IMR-90 (cell line): ENCODE measurements around the gene TTC28. TPM values are rescaled to one million over a fixed set of nuclear protein-coding genes. Genes with fewer than 3 reads are reported as not detected.
A peak's percentile ranks its signal among the peaks of the same experiment; 100 is the strongest.

Source experiments
- ATAC-seq: fragments of 200-7000 bp; cut with Tn5 transposase; 2 replicates; pipeline ENCODE4 v1.9.1; 2020; ENCODE audit warnings: low read depth, mild to moderate bottlenecking, moderate library complexity
- BruUV-seq: library from RNA; stranded (reverse); fragments of 400-500 nt; replicated peaks from 2 replicates; lab custom pipeline; 2021; lab: Mats Ljungman, UMichigan
- CTCF ChIA-PET: fragments of 300-600 bp; formaldehyde crosslinking; extraction: SDS; loops from one replicate; lab custom pipeline; 2021; ENCODE audit warnings: antibody characterized with exemption; lab: Yijun Ruan, JAX
- POLR2A ChIA-PET: fragments of 300-600 bp; sonication (Branson Sonifier 250); formaldehyde crosslinking; loops from one replicate; lab custom pipeline; 2022; ENCODE audit warnings: antibody characterized with exemption; ENCODE audit not compliant: unreplicated experiment; lab: Charles Lee
- DNase-seq: peaks from one replicate; pipeline ENCODE4 v3.0.0; 2013
- H2AFZ ChIP-seq: replicated peaks from 2 replicates; pipeline ENCODE3; 2013; ENCODE audit warnings: low read length, mild to moderate bottlenecking; ENCODE audit not compliant: poor library complexity
- H2AK5ac ChIP-seq: 2 replicates; pipeline ENCODE4 v1.6.1; 2013; ENCODE audit warnings: low read depth, low read length, inconsistent platforms
- H2AK9ac ChIP-seq: replicated peaks from 2 replicates; pipeline ENCODE3; 2013; ENCODE audit warnings: mild to moderate bottlenecking, low read depth, low read length, moderate library complexity; ENCODE audit not compliant: poor library complexity
- H2BK120ac ChIP-seq: 2 replicates; pipeline ENCODE4 v1.6.1; 2013; ENCODE audit warnings: low read depth, low read length, inconsistent platforms
- H2BK15ac ChIP-seq: 3 replicates; pipeline ENCODE4 v1.6.1; 2013; ENCODE audit warnings: low read depth, low read length, inconsistent platforms
- H2BK20ac ChIP-seq: 2 replicates; pipeline ENCODE4 v1.6.1; 2013; ENCODE audit warnings: low read depth, mild to moderate bottlenecking, inconsistent platforms, low read length, moderate library complexity
- H2BK5ac ChIP-seq: 2 replicates; pipeline ENCODE4 v1.6.1; 2013; ENCODE audit warnings: mild to moderate bottlenecking, low read depth, low read length, inconsistent platforms; ENCODE audit not compliant: poor library complexity, severe bottlenecking
- H3K14ac ChIP-seq: replicated peaks from 2 replicates; pipeline ENCODE4 v1.6.1; 2013; ENCODE audit warnings: low read depth, low read length, inconsistent platforms
- H3K18ac ChIP-seq: 2 replicates; pipeline ENCODE4 v1.6.1; 2013; ENCODE audit warnings: low read depth, low read length, control low read depth
- H3K23ac ChIP-seq: 2 replicates; pipeline ENCODE4 v1.6.1; 2013; ENCODE audit warnings: low read depth, low read length, inconsistent platforms
- H3K27ac ChIP-seq: 2 replicates; pipeline ENCODE4 v1.5.1; 2013; ENCODE audit warnings: mild to moderate bottlenecking, control low read depth, low read length; ENCODE audit not compliant: insufficient read depth
- H3K27me3 ChIP-seq: 2 replicates; pipeline ENCODE4 v1.6.1; 2013; ENCODE audit warnings: low read length; ENCODE audit not compliant: control insufficient read depth, insufficient read depth
- H3K36me3 ChIP-seq: 2 replicates; pipeline ENCODE4 v1.6.1; 2013; ENCODE audit warnings: low read length, mixed read lengths; ENCODE audit not compliant: control insufficient read depth, insufficient read depth
- H3K4ac ChIP-seq: 2 replicates; pipeline ENCODE4 v1.6.1; 2013; ENCODE audit warnings: low read depth, low read length, inconsistent platforms
- H3K4me1 ChIP-seq: 2 replicates; pipeline ENCODE4 v1.6.1; 2013; ENCODE audit warnings: low read length, mixed read lengths; ENCODE audit not compliant: control insufficient read depth, insufficient read depth
- H3K4me2 ChIP-seq: 2 replicates; pipeline ENCODE4 v1.6.1; 2013; ENCODE audit warnings: low read depth, mild to moderate bottlenecking, control low read depth, low read length, moderate library complexity
- H3K4me3 ChIP-seq: 2 replicates; pipeline ENCODE4 v1.5.1; 2013; ENCODE audit warnings: low read depth, mild to moderate bottlenecking, control low read depth, low read length, moderate library complexity; ENCODE audit not compliant: insufficient read depth
- H3K56ac ChIP-seq: 2 replicates; pipeline ENCODE4 v1.6.1; 2013; ENCODE audit warnings: low read length, inconsistent platforms; ENCODE audit not compliant: insufficient read depth; ENCODE audit errors: extremely low read depth
- H3K79me1 ChIP-seq, 2 experiments: 2 replicates each; pipeline ENCODE4 v1.6.1; 2013; ENCODE audit warnings: low read length in 2 of 2, inconsistent platforms in 1 of 2, low read depth in 1 of 2
- H3K9ac ChIP-seq: 2 replicates; pipeline ENCODE4 v1.6.1; 2013; ENCODE audit warnings: low read depth, low read length, control low read depth
- H3K9me1 ChIP-seq: 2 replicates; pipeline ENCODE4 v1.6.1; 2013; ENCODE audit warnings: low read length, inconsistent platforms; ENCODE audit not compliant: insufficient read depth
- H3K9me3 ChIP-seq: 2 replicates; pipeline ENCODE4 v1.6.1; 2013; ENCODE audit warnings: low read length; ENCODE audit not compliant: control insufficient read depth, insufficient read depth
- H4K20me1 ChIP-seq: 2 replicates; pipeline ENCODE4 v1.6.1; 2013; ENCODE audit warnings: low read length, inconsistent platforms; ENCODE audit not compliant: insufficient read depth
- H4K5ac ChIP-seq: 2 replicates; pipeline ENCODE4 v1.6.1; 2013; ENCODE audit warnings: mild to moderate bottlenecking, low read depth, low read length, control low read depth
- H4K8ac ChIP-seq, 2 experiments: 2 replicates each; pipeline ENCODE4 v1.6.1; 2013; ENCODE audit warnings: low read depth in 2 of 2, low read length in 2 of 2, control low read depth in 1 of 2, inconsistent platforms in 1 of 2
- H4K91ac ChIP-seq: 2 replicates; pipeline ENCODE4 v1.6.1; 2013; ENCODE audit warnings: low read depth, low read length, inconsistent platforms; ENCODE audit not compliant: insufficient read depth
- CEBPB ChIP-seq: IDR thresholded peaks from 2 replicates; pipeline ENCODE4 v1.6.1; 2012; ENCODE audit warnings: low read depth, low read length, improper control_type of control experiment
- CHD1 ChIP-seq: IDR thresholded peaks from 2 replicates; pipeline ENCODE4 v1.6.1; 2012; ENCODE audit warnings: low read depth, low read length, improper control_type of control experiment
- CTCF ChIP-seq: conservative IDR thresholded peaks from 2 replicates; pipeline ENCODE4 v1.5.1; 2012; ENCODE audit warnings: mild to moderate bottlenecking, low read depth, low read length, improper control_type of control experiment
- FOS ChIP-seq: fragments of 150-350 bp; IDR thresholded peaks from 2 replicates; pipeline ENCODE4 v1.6.1; 2016; ENCODE audit warnings: low read depth, low read length
- MAFK ChIP-seq: IDR thresholded peaks from 2 replicates; pipeline ENCODE4 v1.6.1; 2012; ENCODE audit warnings: low read depth, low read length, improper control_type of control experiment
- NFE2L2 ChIP-seq: fragments of 150-350 bp; IDR thresholded peaks from 2 replicates; pipeline ENCODE4 v1.6.1; 2016; ENCODE audit warnings: low read depth, mild to moderate bottlenecking, low read length
- RAD21 ChIP-seq: IDR thresholded peaks from 2 replicates; pipeline ENCODE4 v1.6.1; 2012; ENCODE audit warnings: low read length, improper control_type of control experiment
- USF2 ChIP-seq: fragments of 150-350 bp; IDR thresholded peaks from 2 replicates; pipeline ENCODE4 v1.6.1; 2017; ENCODE audit warnings: mild to moderate bottlenecking, antibody characterized with exemption, low read length, low read depth
- WGBS, 2 experiments: methylation state at CpG; one replicate each; pipeline versions ENCODE4 v1.1.5 to v1.1.7; 2013; ENCODE audit warnings: missing lambda C conversion rate in 2 of 2; ENCODE audit not compliant: insufficient read length in 1 of 2; ENCODE audit errors: extremely low coverage in 2 of 2; 5-methylcytosine and 5-hydroxymethylcytosine counted together
- dilution Hi-C: fragments of 300-500 bp; cut with HindIII; formaldehyde crosslinking; loops from one replicate; pipeline ENCODE4 v1.14.3; 2018; ENCODE audit warnings: low sequenced_read_pairs; ENCODE audit not compliant: unreplicated experiment
- in situ Hi-C: fragments of 300-500 bp; cut with MboI; formaldehyde crosslinking; loops from 3 replicates; pipeline ENCODE4 v1.14.3; 2019; ENCODE audit warnings: low sequenced_read_pairs, inconsistent platforms, mixed read lengths
- intact Hi-C: fragments of 100-400 bp; cut with micrococcal nuclease; formaldehyde crosslinking; loops from 2 replicates; pipeline ENCODE4 v1.10.0; 2022
- polyA plus RNA-seq, 3 experiments: library from polyadenylated mRNA; depleted of rRNA; stranded (reverse); fragments of >200 nt; gene quantifications; 2 replicates each; pipeline ENCODE4 v1.2.3, GENCODE V29; 2012; ENCODE audit warnings: low replicate concordance in 1 of 3
- total RNA-seq: library from RNA; depleted of rRNA; stranded (reverse); fragments of >200 nt; gene quantifications from 2 replicates; pipeline ENCODE4 v1.2.3, GENCODE V29; 2012

TTC28 gene
- total and polyA plus RNA-seq, 2 of the 4 experiments (the other 2 are of a cell fraction): 5.6 to 13.3 TPM

- Histone ChIP-seq H3K9ac (no peak overlapping the region), H3K27me3 (no peaks in the 10 kb centered on the region), H2BK120ac (no peak overlapping the region), H2AK9ac (peak overlapping the region; percentile 56), H3K14ac (no peak overlapping the region), H2AFZ (no peak overlapping the region), H3K27ac (no peak overlapping the region), H2BK20ac (no peak overlapping the region), H4K91ac (no peak overlapping the region), H4K8ac (peak overlapping the region in 1 of 2 experiments; percentile 29; a peak in 1 of 4 replicates), H3K9me1 (peaks cover 3% of the 10 kb centered on the region; the same call in 1 of the 2 replicates), H2BK5ac (no peak overlapping the region), H3K4me1 (peaks cover 3% of the 10 kb centered on the region; the same call in 1 of the 2 replicates), H3K4ac (no peak overlapping the region), H2AK5ac (no peak overlapping the region), H3K36me3 (peaks cover 58% of the 10 kb centered on the region), H3K18ac (no peak overlapping the region), H3K56ac (no peak overlapping the region), H2BK15ac (no peak overlapping the region), H3K23ac (no peak overlapping the region), H3K4me2 (no peak overlapping the region), H4K5ac (no peak overlapping the region), H3K79me1 (no peaks in the 10 kb centered on the region), H4K20me1 (no peaks in the 10 kb centered on the region), H3K9me3 (no peaks in the 10 kb centered on the region), H3K4me3 (no peak overlapping the region)
- no peak for DNase-seq
- WGBS, 2 experiments: no CpG with 5 or more reads among the region's 6 CpGs
- intact Hi-C loops: no loop called here
- dilution Hi-C loops: no loop called here
- BruUV-seq: no TSS peak
- ChIA-PET CTCF (interaction anchor here (0.7 kb wide), 1 partner anchor 16 kb away, joined by 3 read pairs; no protein-coding TSS in a partner anchor), POLR2A (no interaction called here)
- in situ Hi-C loops: no loop called here
- no peak for ATAC-seq
- no peak for TF ChIP-seq FOS
- TF ChIP-seq RAD21: no peak
- no peak for TF ChIP-seq NFE2L2
- no peak for TF ChIP-seq CTCF
- TF ChIP-seq USF2: no peak
- no peak for TF ChIP-seq CEBPB
- TF ChIP-seq MAFK: no peak
- no peak for TF ChIP-seq CHD1
Measured at GRCh38 chr22:27996529-27996925, 683.1 kb downstream of the TTC28 start.
